OCI-LY3 (cell line): ENCODE results near the gene SPTSSB.

Experiments
- H2AFZ ChIP-seq: fragments of 200-600, 300-600 bp; shearing (Covaris generic); 2 replicates; pipeline ENCODE4 v1.6.0; 2014; ENCODE audit warnings: antibody characterized with exemption, low read depth, low read length
- H3K27ac ChIP-seq: fragments of 200-600, 300-600 bp; sonication (generic); 2 replicates; pipeline ENCODE4 v1.5.1; 2014; ENCODE audit warnings: mild to moderate bottlenecking, low read length, moderate library complexity, mixed read lengths
- H3K27me3 ChIP-seq: fragments of 200-600, 300-600 bp; sonication (generic); 2 replicates; pipeline ENCODE4 v1.6.1; 2014; ENCODE audit warnings: low read depth, low read length, mixed read lengths
- H3K36me3 ChIP-seq: fragments of 200-600, 300-600 bp; sonication (generic); replicated peaks from 2 replicates; pipeline ENCODE3; 2014; ENCODE audit warnings: low read depth, low read length, mixed read lengths
- H3K4me1 ChIP-seq: fragments of 300-600, 200-600 bp; sonication (generic); 2 replicates; pipeline ENCODE4 v1.6.1; 2014; ENCODE audit warnings: low read length, mixed read lengths
- H3K4me2 ChIP-seq: fragments of 200-600, 300-600 bp; sonication (generic); 2 replicates; pipeline ENCODE4 v1.6.1; 2014; ENCODE audit warnings: low read length, mixed read lengths
- H3K4me3 ChIP-seq: fragments of 300-600, 200-600 bp; sonication (generic); 2 replicates; pipeline ENCODE4 v1.5.1; 2014; ENCODE audit warnings: antibody characterized with exemption, mild to moderate bottlenecking, low read length, moderate library complexity
- H3K79me2 ChIP-seq: fragments of 300-600, 200-600 bp; shearing (Covaris generic); 2 replicates; pipeline ENCODE4 v1.6.1; 2014; ENCODE audit warnings: mild to moderate bottlenecking, low read length, mixed read lengths
- H3K9ac ChIP-seq: fragments of 300-600, 200-600 bp; shearing (Covaris generic); 2 replicates; pipeline ENCODE4 v1.6.0; 2014; ENCODE audit warnings: mild to moderate bottlenecking, low read length, moderate library complexity
- H3K9me3 ChIP-seq: fragments of 200-600, 300-600 bp; shearing (Covaris generic); 2 replicates; pipeline ENCODE4 v1.6.1; 2014; ENCODE audit warnings: low read length, mixed read lengths; ENCODE audit not compliant: insufficient read depth
- H4K20me1 ChIP-seq: fragments of 200-600, 300-600 bp; sonication (generic); 2 replicates; pipeline ENCODE4 v1.6.1; 2016; ENCODE audit warnings: low read length, mixed read lengths; ENCODE audit not compliant: insufficient read depth
- EZH2phosphoT487 ChIP-seq: fragments of 200-600 bp; shearing (Covaris generic); IDR thresholded peaks from 2 replicates; pipeline ENCODE4 v1.6.1; 2018; ENCODE audit warnings: antibody characterized with exemption, mixed run types, low read depth
- TF ChIP-seq, protein P1 (sequence below): fragments of 200-600, 300-600 bp; sonication (generic); IDR thresholded peaks from 2 replicates; pipeline ENCODE4 v1.5.1; 2014; ENCODE audit warnings: antibody characterized with exemption, low read length, low read depth

Gene SPTSSB

DNA sequence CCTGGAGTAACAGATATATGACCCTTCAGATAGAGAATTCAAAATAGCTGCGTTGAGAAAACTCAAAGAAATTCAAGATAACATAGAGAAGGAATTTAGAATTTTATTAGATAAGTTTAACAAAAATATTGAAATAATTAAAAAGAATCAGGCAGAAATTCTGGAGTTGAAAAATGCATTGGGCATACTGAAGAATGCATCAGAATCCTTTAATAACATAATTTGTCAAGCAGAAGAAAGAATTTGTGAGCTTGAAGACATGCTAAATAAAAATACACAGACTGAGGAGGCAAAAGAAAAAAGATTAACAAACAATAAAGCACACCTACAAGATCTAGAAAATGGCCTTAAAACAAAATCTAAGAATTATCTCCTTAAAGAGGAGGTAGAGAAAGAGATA, 50.5 kb downstream of the SPTSSB start:
- H3K27ac ChIP-seq: no peak overlapping the region
- H3K4me1 ChIP-seq: 0 out of 2 replicates have a peak, but pooled peaks cover under 1% of the 10 kb centered on the region
- TF ChIP-seq EZH2phosphoT487: no peak
- TF ChIP-seq, protein P1, sequence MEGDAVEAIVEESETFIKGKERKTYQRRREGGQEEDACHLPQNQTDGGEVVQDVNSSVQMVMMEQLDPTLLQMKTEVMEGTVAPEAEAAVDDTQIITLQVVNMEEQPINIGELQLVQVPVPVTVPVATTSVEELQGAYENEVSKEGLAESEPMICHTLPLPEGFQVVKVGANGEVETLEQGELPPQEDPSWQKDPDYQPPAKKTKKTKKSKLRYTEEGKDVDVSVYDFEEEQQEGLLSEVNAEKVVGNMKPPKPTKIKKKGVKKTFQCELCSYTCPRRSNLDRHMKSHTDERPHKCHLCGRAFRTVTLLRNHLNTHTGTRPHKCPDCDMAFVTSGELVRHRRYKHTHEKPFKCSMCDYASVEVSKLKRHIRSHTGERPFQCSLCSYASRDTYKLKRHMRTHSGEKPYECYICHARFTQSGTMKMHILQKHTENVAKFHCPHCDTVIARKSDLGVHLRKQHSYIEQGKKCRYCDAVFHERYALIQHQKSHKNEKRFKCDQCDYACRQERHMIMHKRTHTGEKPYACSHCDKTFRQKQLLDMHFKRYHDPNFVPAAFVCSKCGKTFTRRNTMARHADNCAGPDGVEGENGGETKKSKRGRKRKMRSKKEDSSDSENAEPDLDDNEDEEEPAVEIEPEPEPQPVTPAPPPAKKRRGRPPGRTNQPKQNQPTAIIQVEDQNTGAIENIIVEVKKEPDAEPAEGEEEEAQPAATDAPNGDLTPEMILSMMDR: no peak
- no peak overlapping the region for H3K4me3 ChIP-seq
- H3K27me3 ChIP-seq: no peaks in the 10 kb centered on the region
- H3K9me3 ChIP-seq: no peaks in the 10 kb centered on the region
- H4K20me1 ChIP-seq: no peaks in the 10 kb centered on the region
- H3K4me2 ChIP-seq: no peak overlapping the region
- H3K9ac ChIP-seq: no peak overlapping the region
- H2AFZ ChIP-seq: no peak overlapping the region
- H3K36me3 ChIP-seq: no peaks in the 10 kb centered on the region
- no peaks in the 10 kb centered on the region for H3K79me2 ChIP-seq

DNA sequence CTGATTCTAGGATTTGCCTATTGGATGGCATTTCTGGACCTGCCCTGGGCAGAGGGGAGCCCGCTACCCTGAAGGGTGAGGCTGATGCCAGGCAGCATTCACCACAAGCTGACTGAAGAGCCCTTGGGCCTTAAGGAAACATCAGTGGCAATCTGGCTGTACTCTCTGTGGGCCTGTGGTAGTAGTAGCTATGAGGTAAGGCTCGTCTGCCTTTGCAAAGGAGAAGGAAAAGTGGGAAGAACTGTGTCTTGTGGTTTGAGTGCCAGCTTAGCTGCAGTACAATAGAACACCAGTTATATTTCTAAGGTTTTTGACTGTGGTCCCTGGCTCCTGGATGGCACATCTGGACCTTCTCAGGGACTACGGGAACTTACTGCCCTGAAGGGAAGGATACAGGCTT, 51.5 kb downstream of the SPTSSB start:
- H3K27ac ChIP-seq: no peak overlapping the region
- TF ChIP-seq, protein P1: no peak
- no peak for TF ChIP-seq EZH2phosphoT487
- no peaks in the 10 kb centered on the region for H3K36me3 ChIP-seq
- no peaks in the 10 kb centered on the region for H4K20me1 ChIP-seq
- no peak overlapping the region for H3K4me2 ChIP-seq
- H2AFZ ChIP-seq: no peak overlapping the region
- peaks cover 10% of the 10 kb centered on the region for H3K4me1 ChIP-seq
- no peaks in the 10 kb centered on the region for H3K9me3 ChIP-seq
- no peak overlapping the region for H3K9ac ChIP-seq
- H3K4me3 ChIP-seq: no peak overlapping the region
- no peaks in the 10 kb centered on the region for H3K27me3 ChIP-seq
- no peaks in the 10 kb centered on the region for H3K79me2 ChIP-seq

DNA sequence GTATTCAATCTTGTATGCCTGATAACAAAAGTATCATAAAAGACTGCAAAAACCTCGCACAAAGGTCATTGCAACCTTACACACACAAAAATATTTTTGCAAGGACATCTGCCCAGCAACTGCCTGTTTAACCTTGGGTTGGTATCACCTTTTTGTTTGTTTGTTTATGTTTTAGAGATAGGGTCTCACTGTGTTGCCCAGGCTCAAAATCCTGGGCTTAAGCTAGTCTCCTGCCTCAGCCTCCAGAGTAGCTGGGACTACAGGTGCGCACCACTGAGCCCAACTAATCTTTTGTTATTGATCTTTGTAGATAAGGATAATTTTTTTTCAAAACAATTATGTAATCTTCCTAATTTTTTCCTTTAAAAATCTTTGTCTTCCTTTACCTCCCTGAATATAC, 54.2 kb downstream of the SPTSSB start:
- no peak overlapping the region for H3K4me3 ChIP-seq
- H4K20me1 ChIP-seq: no peaks in the 10 kb centered on the region
- H3K27me3 ChIP-seq: no peaks in the 10 kb centered on the region
- no peaks in the 10 kb centered on the region for H3K36me3 ChIP-seq
- H3K79me2 ChIP-seq: no peaks in the 10 kb centered on the region
- H3K9ac ChIP-seq: no peak overlapping the region
- H3K4me1 ChIP-seq: peaks cover 15% of the 10 kb centered on the region
- no peak overlapping the region for H3K27ac ChIP-seq
- no peak overlapping the region for H3K4me2 ChIP-seq
- H2AFZ ChIP-seq: no peak overlapping the region
- no peaks in the 10 kb centered on the region for H3K9me3 ChIP-seq
- TF ChIP-seq, protein P1: no peak
- TF ChIP-seq EZH2phosphoT487: no peak

DNA sequence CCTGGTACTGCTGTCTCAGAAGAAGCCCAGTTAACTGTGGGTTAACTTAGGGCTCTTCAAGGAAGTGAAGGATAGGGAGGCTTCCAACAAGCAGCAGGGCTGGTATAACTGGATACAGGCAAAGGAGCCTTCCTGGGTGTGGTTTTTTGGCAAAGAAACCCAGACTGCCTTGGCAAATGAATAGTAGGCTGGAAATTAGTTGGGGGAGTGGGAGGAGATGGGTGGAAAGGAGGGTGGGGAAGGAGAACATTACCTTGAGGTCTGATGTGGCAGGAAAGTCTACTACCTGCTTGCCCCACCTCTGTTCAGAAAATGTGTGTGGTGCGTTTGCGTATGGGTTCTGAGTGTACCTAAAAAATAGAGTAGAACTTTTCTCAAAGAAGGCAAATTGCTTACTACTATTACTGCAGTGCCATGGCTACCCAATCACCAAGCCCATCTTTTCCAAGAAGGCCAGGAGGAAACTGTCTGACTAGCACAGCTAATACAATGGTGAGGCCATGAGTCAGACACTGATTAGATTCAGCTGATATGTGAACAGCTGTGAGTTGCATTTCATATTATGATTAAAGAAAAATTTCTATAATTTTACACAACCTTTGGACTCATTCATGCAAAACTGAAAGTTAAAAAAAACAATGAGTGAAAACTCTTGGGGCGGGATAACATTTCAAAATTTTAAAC, 55.2 kb downstream of the SPTSSB start:
- Histone ChIP-seq H3K9me3 (no peaks in the 10 kb centered on the region), H3K27me3 (no peaks in the 10 kb centered on the region), H3K36me3 (no peaks in the 10 kb centered on the region), H3K4me1 (peaks cover 23% of the 10 kb centered on the region), H2AFZ (no peak overlapping the region), H3K4me3 (no peak overlapping the region), H3K9ac (no peak overlapping the region), H3K4me2 (no peak overlapping the region), H4K20me1 (no peaks in the 10 kb centered on the region), H3K27ac (no peak overlapping the region), H3K79me2 (no peaks in the 10 kb centered on the region)
- TF ChIP-seq EZH2phosphoT487: no peak
- TF ChIP-seq, protein P1: no peak
